ENCODE results near the gene CCDC174.

- TF ChIP-seq CTCF (conservative IDR thresholded peaks at IDR 0.05; ENCODE audit: low read length): no peak
- TF ChIP-seq EZH2phosphoT487 (IDR thresholded peaks at IDR 0.05; ENCODE audit: borderline replicate concordance): no peak
Measured at GRCh38 chr3:14625443-14625842, 26.1 kb upstream of the CCDC174 start.

Data from Loucy (cell line).